Gastrocnemius medialis (tissue), 4 donors: ENCODE results near the gene PLCB1. TPM values are rescaled to one million over a fixed set of nuclear protein-coding genes. Genes with fewer than 3 reads are reported as not detected.

ENCODE experiments used
- ATAC-seq, 2 donors: fragments of 150-250 bp; one replicate each; pipeline ENCODE4 v1.9.1; 2016
- DNase-seq, 2 donors: peaks; one replicate each; pipeline ENCODE4 v3.0.0-alpha.2; 2019
- H3K27ac ChIP-seq, 4 donors: fragments of 200-600 bp; sonication (generic); 1 replicate in 1 of 4; 2 replicates in 3 of 4; pipeline ENCODE4 v1.5.1; 2016 to 2018; ENCODE audit warnings: mild to moderate bottlenecking in 2 of 4, moderate library complexity in 1 of 4
- H3K27me3 ChIP-seq, 3 donors: fragments of 200-600 bp; sonication (generic) in 2 of 3; 1 replicate in 1 of 3; 2 replicates in 2 of 3; pipeline versions ENCODE4 v1.5.1 to v1.6.0; 2016 to 2019; ENCODE audit warnings: mild to moderate bottlenecking in 1 of 3, moderate library complexity in 1 of 3
- H3K36me3 ChIP-seq, 2 donors: fragments of 200-600 bp; sonication (generic) in 1 of 2; one replicate each; pipeline ENCODE4 v1.5.1; 2017 to 2018
- H3K4me1 ChIP-seq, 2 donors: fragments of 200-600 bp; sonication (generic) in 1 of 2; one replicate each; pipeline ENCODE4 v1.5.1; 2016 to 2017; ENCODE audit warnings: mild to moderate bottlenecking in 2 of 2
- H3K4me3 ChIP-seq, 4 donors: fragments of 200-600 bp; sonication (generic) in 3 of 4; 1 replicate in 1 of 4; 2 replicates in 3 of 4; pipeline ENCODE4 v1.5.1; 2016 to 2019; ENCODE audit warnings: mild to moderate bottlenecking in 2 of 4
- H3K9me3 ChIP-seq, 3 donors: fragments of 200-600 bp; sonication (generic) in 2 of 3; 1 replicate in 1 of 3; 2 replicates in 2 of 3; pipeline ENCODE4 v1.5.1; 2016 to 2019
- POLR2A ChIP-seq, 2 donors: fragments of 450-650 bp; IDR thresholded peaks; one replicate each; pipeline ENCODE4 v1.6.1; 2017; ENCODE audit warnings: antibody characterized with exemption in 2 of 2, mild to moderate bottlenecking in 2 of 2, moderate library complexity in 2 of 2
- in situ Hi-C, 4 donors: fragments of 200-750 bp; cut with MboI; loops; one replicate each; pipeline versions ENCODE4 v1.15.0 to v1.8.0; 2017; ENCODE audit warnings: low sequenced_read_pairs in 4 of 4
- intact Hi-C: fragments of 100-400 bp; cut with DNase I; formaldehyde crosslinking; loops from one replicate; pipeline ENCODE4 v1.15.1; 2023; ENCODE audit warnings: low total_unique reads
- total RNA-seq, 4 donors: library from RNA; depleted of rRNA; stranded (reverse); fragments of >200 nt; gene quantifications; one replicate each; pipeline versions ENCODE4 v1.1.0 to v1.2.3, GENCODE V29; 2016
- TF ChIP-seq, protein P1 (sequence below), 5 experiments: fragments of 450-650 bp in 3 of 5; fragments of 200-600 bp in 2 of 5; sonication (generic) in 2 of 5; IDR thresholded peaks in 4 of 5; conservative IDR thresholded peaks in 1 of 5; 1 replicate in 4 of 5; 2 replicates in 1 of 5; pipeline ENCODE4 v1.5.1; 2016 to 2019; ENCODE audit warnings: antibody characterized with exemption in 5 of 5, mild to moderate bottlenecking in 3 of 5, moderate library complexity in 3 of 5

The PLCB1 gene
- total RNA-seq, 4 donors from 2014 or later: 4.1 to 10.0 (median 7.6) TPM

DNA sequence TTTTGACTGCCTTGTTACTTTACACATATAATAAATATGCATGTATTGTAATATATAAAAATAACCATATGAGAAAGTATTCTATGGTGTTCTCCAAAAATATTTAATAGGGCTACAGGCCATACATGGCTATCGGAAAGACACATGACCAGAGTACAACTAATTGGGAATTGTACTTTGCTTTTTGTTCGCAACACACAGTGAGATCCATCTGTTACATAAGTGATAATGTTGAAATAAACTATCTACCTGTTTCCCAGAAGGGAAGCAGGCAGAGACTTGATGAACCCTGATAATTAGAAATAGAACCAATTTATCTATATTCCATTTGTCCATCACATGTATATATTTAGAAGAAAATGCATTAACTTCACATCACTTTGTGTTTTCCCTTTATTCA is 592.8 kb downstream of the PLCB1 start:
- Histone ChIP-seq H3K27me3 (no peaks in the 10 kb centered on the region), H3K9me3 (no peaks in the 10 kb centered on the region), H3K4me1 (peaks cover 0 to 5% of the 10 kb centered on the region in 2 donors), H3K36me3 (no peaks in the 10 kb centered on the region), H3K4me3 (no peak overlapping the region), H3K27ac (no peak overlapping the region)
- ATAC-seq: no peak
- intact Hi-C loops: loop anchor here (5.0 kb wide), 1 partner anchor 788 kb away; no protein-coding TSS in a partner anchor
- no peak for TF ChIP-seq POLR2A (IDR thresholded peaks at IDR 0.05)
- TF ChIP-seq, protein P1, sequence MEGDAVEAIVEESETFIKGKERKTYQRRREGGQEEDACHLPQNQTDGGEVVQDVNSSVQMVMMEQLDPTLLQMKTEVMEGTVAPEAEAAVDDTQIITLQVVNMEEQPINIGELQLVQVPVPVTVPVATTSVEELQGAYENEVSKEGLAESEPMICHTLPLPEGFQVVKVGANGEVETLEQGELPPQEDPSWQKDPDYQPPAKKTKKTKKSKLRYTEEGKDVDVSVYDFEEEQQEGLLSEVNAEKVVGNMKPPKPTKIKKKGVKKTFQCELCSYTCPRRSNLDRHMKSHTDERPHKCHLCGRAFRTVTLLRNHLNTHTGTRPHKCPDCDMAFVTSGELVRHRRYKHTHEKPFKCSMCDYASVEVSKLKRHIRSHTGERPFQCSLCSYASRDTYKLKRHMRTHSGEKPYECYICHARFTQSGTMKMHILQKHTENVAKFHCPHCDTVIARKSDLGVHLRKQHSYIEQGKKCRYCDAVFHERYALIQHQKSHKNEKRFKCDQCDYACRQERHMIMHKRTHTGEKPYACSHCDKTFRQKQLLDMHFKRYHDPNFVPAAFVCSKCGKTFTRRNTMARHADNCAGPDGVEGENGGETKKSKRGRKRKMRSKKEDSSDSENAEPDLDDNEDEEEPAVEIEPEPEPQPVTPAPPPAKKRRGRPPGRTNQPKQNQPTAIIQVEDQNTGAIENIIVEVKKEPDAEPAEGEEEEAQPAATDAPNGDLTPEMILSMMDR (IDR thresholded peaks at IDR 0.05 in 4 of 5, conservative IDR thresholded peaks at IDR 0.05 in 1 of 5): no peak
- DNase-seq: no peak
- in situ Hi-C loops: loop anchor here in 3 of 4 donors (5.0 to 25.0 kb wide), 8 partner anchors 112 to 790 kb away; partner anchors contain the start of gene PLCB1 (in 1 of the 3)

DNA sequence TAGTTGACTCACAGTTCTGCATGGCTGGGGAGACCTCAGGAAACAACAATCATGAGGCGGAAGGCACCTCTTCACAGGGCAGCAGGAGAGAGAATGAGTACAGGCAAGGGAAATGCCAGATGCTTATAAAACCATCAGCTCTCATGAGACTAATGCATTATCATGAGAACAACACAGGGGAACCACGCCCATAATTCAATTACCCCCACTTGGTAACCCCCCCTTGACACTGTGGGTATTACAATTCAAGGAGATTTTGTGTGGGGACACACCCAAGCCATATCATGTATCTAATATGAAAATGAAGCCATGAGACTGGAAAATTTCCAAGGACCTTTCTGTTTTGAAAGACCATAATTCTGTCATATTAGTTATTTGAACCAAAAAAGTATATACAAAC is 594.4 kb downstream of the PLCB1 start:
- TF ChIP-seq, protein P1 (IDR thresholded peaks at IDR 0.05 in 4 of 5, conservative IDR thresholded peaks at IDR 0.05 in 1 of 5): no peak
- TF ChIP-seq POLR2A (IDR thresholded peaks at IDR 0.05): no peak
- in situ Hi-C loops: loop anchor here in 3 of 4 donors (10.0 to 25.0 kb wide), 4 partner anchors 111 to 792 kb away; no protein-coding TSS in a partner anchor
- no peak for ATAC-seq

DNA sequence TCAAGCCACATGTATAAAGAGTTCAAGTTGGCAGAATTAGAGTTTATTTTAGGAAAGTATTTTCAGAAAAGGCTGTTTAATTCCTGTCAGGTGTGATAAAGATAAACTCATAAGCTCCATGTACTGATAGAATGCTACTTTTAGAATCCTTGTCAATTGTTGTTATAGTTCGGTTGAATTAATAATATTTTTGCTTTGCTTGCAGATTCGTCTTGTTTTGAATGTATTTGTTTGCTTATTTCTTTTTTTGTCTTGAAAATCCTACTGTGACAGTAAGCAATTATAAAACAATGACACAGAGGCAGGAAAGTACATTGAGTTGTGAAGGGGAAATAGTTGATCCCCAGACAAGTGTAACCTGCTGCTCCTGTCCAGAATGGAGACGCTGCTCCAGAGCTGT is 602.9 kb downstream of the PLCB1 start:
- no peak overlapping the region for H3K27ac ChIP-seq
- intact Hi-C loops (no loop called here), in situ Hi-C loops (loop anchor here in 1 of 4 donors (25.0 kb wide), 1 partner anchor 102 kb away; no protein-coding TSS in a partner anchor)
- TF ChIP-seq, protein P1 (IDR thresholded peaks at IDR 0.05 in 4 of 5, conservative IDR thresholded peaks at IDR 0.05 in 1 of 5): no peak
- TF ChIP-seq POLR2A (IDR thresholded peaks at IDR 0.05): no peak
- H3K4me1 ChIP-seq: no peaks in the 10 kb centered on the region
- no peaks in the 10 kb centered on the region for H3K9me3 ChIP-seq
- H3K36me3 ChIP-seq: no peaks in the 10 kb centered on the region
- no peaks in the 10 kb centered on the region for H3K27me3 ChIP-seq
- DNase-seq (no peak), ATAC-seq (no peak)
- H3K4me3 ChIP-seq: no peak overlapping the region

More for the DNA sequence above, 594.4 kb downstream of the PLCB1 start:
- Histone ChIP-seq H3K4me3 (no peak overlapping the region), H3K27ac (no peak overlapping the region), H3K4me1 (no peaks in the 10 kb centered on the region), H3K36me3 (no peaks in the 10 kb centered on the region), H3K9me3 (no peaks in the 10 kb centered on the region), H3K27me3 (no peaks in the 10 kb centered on the region)
- intact Hi-C loops: no loop called here
- DNase-seq: no peak

DNA sequence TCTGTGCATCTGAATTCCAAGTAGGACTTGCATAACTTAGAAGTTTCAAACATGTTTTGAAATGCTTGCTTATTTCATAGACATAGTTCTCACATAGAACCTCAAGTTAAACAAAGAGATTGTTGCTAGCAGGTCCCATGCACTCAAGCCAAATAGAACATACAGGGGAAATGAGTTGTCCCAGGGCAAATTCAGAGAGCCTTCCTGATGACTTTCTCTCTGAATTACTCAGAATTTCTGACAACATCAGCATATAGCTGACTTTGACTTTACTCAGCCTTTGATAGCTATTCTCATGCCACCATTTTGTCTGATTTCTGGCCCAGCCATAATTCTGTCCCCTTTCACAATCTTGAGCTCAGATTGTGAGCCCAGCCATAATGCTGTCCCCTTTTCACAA is 603.6 kb downstream of the PLCB1 start:
- Histone ChIP-seq H3K27me3 (no peaks in the 10 kb centered on the region), H3K9me3 (no peaks in the 10 kb centered on the region), H3K27ac (no peak overlapping the region), H3K4me3 (no peak overlapping the region), H3K36me3 (no peaks in the 10 kb centered on the region), H3K4me1 (no peaks in the 10 kb centered on the region)
- intact Hi-C loops (no loop called here), in situ Hi-C loops (loop anchor here in 1 of 4 donors (25.0 kb wide), 1 partner anchor 102 kb away; no protein-coding TSS in a partner anchor)
- ATAC-seq (no peak), DNase-seq (no peak)
- TF ChIP-seq POLR2A (IDR thresholded peaks at IDR 0.05): no peak
- TF ChIP-seq, protein P1 (IDR thresholded peaks at IDR 0.05 in 4 of 5, conservative IDR thresholded peaks at IDR 0.05 in 1 of 5): no peak

DNA sequence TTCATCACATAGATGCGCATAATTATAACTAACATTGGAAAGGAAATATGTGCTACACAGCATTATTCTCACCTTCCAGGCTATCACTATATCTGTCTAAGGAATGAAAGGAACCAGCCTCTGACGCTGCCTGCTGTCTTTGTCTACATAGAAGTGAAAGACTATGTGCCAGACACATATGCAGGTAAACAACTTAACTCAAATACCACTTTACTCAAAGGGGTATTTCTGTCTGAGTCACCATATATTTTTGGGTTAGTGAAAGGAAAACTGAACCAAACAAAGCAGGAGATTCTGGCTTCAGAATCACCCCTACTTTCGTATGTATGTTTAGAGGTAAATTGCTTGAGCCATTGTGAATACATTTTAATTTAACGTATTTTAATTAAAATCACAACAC is 608.2 kb downstream of the PLCB1 start:
- Histone ChIP-seq H3K27me3 (no peaks in the 10 kb centered on the region), H3K36me3 (peaks cover 0 to 14% of the 10 kb centered on the region in 2 donors), H3K27ac (no peak overlapping the region), H3K9me3 (no peaks in the 10 kb centered on the region), H3K4me3 (no peak overlapping the region), H3K4me1 (no peaks in the 10 kb centered on the region)
- intact Hi-C loops (no loop called here), in situ Hi-C loops (loop anchor here in 1 of 4 donors (25.0 kb wide), 1 partner anchor 97 kb away; no protein-coding TSS in a partner anchor)
- no peak for TF ChIP-seq POLR2A (IDR thresholded peaks at IDR 0.05)
- TF ChIP-seq, protein P1 (IDR thresholded peaks at IDR 0.05 in 4 of 5, conservative IDR thresholded peaks at IDR 0.05 in 1 of 5): no peak
- DNase-seq (no peak), ATAC-seq (no peak)
